K562 (cell line): ENCODE results near the gene RPS23. TPM values are rescaled to one million over a fixed set of nuclear protein-coding genes. Genes with fewer than 3 reads are reported as not detected.
"Not testable (repeated sequence)": the region's sequence is repeated elsewhere in the genome, so short reads cannot be mapped to it uniquely, and the experiment has no call there.

Experiments used
- ATAC-seq: fragments of 200-7000 bp; cut with Tn5 transposase; 3 replicates; pipeline ENCODE4 v1.9.1; 2020; ENCODE audit warnings: moderate library complexity
- BruUV-seq: library from RNA; stranded (reverse); fragments of 400-500 nt; replicated peaks from 2 replicates; lab custom pipeline; 2021; lab: Mats Ljungman, UMichigan
- CTCF ChIA-PET: fragments of 300-600 bp; formaldehyde crosslinking; extraction: SDS; loops from one replicate; lab custom pipeline; 2021; ENCODE audit warnings: low intra/inter-chr PET ratio; lab: Yijun Ruan, JAX
- POLR2A ChIA-PET: fragments of 300-600, 350-650 bp; sonication (Branson Sonifier 250); formaldehyde crosslinking; extraction: SDS; loops from one replicate; lab custom pipeline; 2021; ENCODE audit warnings: antibody characterized with exemption, inconsistent platforms; lab: Yijun Ruan, JAX
- DNase-seq, 4 experiments: peaks; one replicate each; pipeline versions ENCODE4 v3.0.0 to v3.0.0-alpha.2; 2011 to 2018; ENCODE audit warnings: low spot score in 3 of 4, mixed read lengths in 3 of 4; ENCODE audit errors: extremely low read depth in 1 of 4
- FAIRE-seq: peaks from 2 replicates; lab custom pipeline; 2011; peaks lifted over from hg19 to GRCh38; lab: Jason Lieb, UNC
- H2AFZ ChIP-seq: 2 replicates; pipeline ENCODE4 v1.6.0; 2011; ENCODE audit warnings: low read depth, low read length, control low read depth, inconsistent platforms
- H3K27ac ChIP-seq: fragments of 200-600 bp; 3 replicates; pipeline ENCODE4 v1.8.0; 2011; ENCODE audit warnings: low read depth, mild to moderate bottlenecking, control low read depth, inconsistent platforms, low read length, moderate library complexity, mixed read lengths; ENCODE audit errors: extremely low read depth
- H3K27me3 ChIP-seq, 2 experiments: fragments of 300-600 bp in 1 of 2; 2 replicates in 1 of 2; 3 replicates in 1 of 2; pipeline versions ENCODE4 v1.6.0 to v1.8.0; 2011; ENCODE audit warnings: inconsistent platforms in 2 of 2, low read length in 2 of 2, mild to moderate bottlenecking in 1 of 2, mixed read lengths in 1 of 2, moderate library complexity in 1 of 2; ENCODE audit not compliant: control insufficient read depth in 2 of 2, insufficient read depth in 2 of 2
- H3K36me3 ChIP-seq: fragments of 300-600 bp; 3 replicates; pipeline ENCODE4 v1.8.0; 2011; ENCODE audit warnings: mild to moderate bottlenecking, low read length, inconsistent platforms; ENCODE audit not compliant: control insufficient read depth, insufficient read depth
- H3K4me1 ChIP-seq, 2 experiments: fragments of 200-600 bp in 1 of 2; replicated peaks in 1 of 2; 2 replicates in 1 of 2; 3 replicates in 1 of 2; pipeline versions ENCODE4 v1.5.1 to v1.8.0; 2011; ENCODE audit warnings: inconsistent platforms in 2 of 2, low read length in 2 of 2, mild to moderate bottlenecking in 1 of 2, mixed read lengths in 1 of 2, moderate library complexity in 1 of 2; ENCODE audit not compliant: control insufficient read depth in 2 of 2, insufficient read depth in 2 of 2
- H3K4me2 ChIP-seq: 2 replicates; pipeline ENCODE4 v1.6.1; 2011; ENCODE audit warnings: low read length, control low read depth, inconsistent platforms, mixed read lengths; ENCODE audit not compliant: insufficient read depth
- H3K4me3 ChIP-seq: fragments of 200-600 bp; sonication (generic), shearing (Covaris generic); 2 replicates; pipeline ENCODE4 v1.5.1; 2016; ENCODE audit warnings: control low read depth, inconsistent platforms
- H3K79me2 ChIP-seq: fragments of 200-600 bp; 3 replicates; pipeline ENCODE4 v1.8.0; 2011; ENCODE audit warnings: low read length, inconsistent platforms; ENCODE audit not compliant: control insufficient read depth, insufficient read depth
- H3K9ac ChIP-seq, 2 experiments: 2 replicates each; pipeline versions ENCODE4 v1.6.0 to v1.6.1; 2011; ENCODE audit warnings: low read depth in 2 of 2, low read length in 2 of 2, control low read depth in 1 of 2, inconsistent platforms in 1 of 2, mild to moderate bottlenecking in 1 of 2, mixed read lengths in 1 of 2; ENCODE audit not compliant: insufficient read depth in 1 of 2
- H3K9me1 ChIP-seq: one replicate; pipeline ENCODE4 v1.6.0; 2011; ENCODE audit warnings: inconsistent platforms, mild to moderate bottlenecking, low read length, moderate library complexity; ENCODE audit not compliant: control insufficient read depth, insufficient read depth
- H3K9me3 ChIP-seq: replicated peaks from 2 replicates; pipeline ENCODE4 v1.5.1; 2011; ENCODE audit warnings: low read depth, low read length, inconsistent platforms; ENCODE audit not compliant: control insufficient read depth, insufficient read depth
- H4K20me1 ChIP-seq: replicated peaks from 2 replicates; pipeline ENCODE4 v1.6.1; 2011; ENCODE audit warnings: low read length, inconsistent platforms, mixed read lengths; ENCODE audit not compliant: control insufficient read depth, insufficient read depth
- CBX3 ChIP-seq, 2 experiments: IDR thresholded peaks; 1 replicate in 1 of 2; 2 replicates in 1 of 2; pipeline ENCODE4 v1.6.1; 2012; ENCODE audit warnings: inconsistent platforms in 2 of 2, low read length in 2 of 2, borderline replicate concordance in 1 of 2, control low read depth in 1 of 2
- TRIM24 ChIP-seq, 2 experiments: fragments of 450-650 bp; IDR thresholded peaks; 2 replicates each; pipeline ENCODE4 v1.6.1; 2016
- TRIM28 ChIP-seq: fragments of 450-650 bp; IDR thresholded peaks from 2 replicates; pipeline ENCODE4 v1.6.1; 2017
- ZNF280A ChIP-seq: fragments of 450-650 bp; IDR thresholded peaks from 2 replicates; pipeline ENCODE4 v1.6.1; 2018; ENCODE audit warnings: mild to moderate bottlenecking, low read depth; ENCODE audit not compliant: partially characterized antibody
- WGBS: fragments of 100-300 bp; shearing (Covaris generic); methylation state at CpG from one replicate; pipeline ENCODE4 v1.1.6; 2016; ENCODE audit warnings: low coverage, mixed read lengths; ENCODE audit not compliant: insufficient coverage; ENCODE audit errors: missing lambda C conversion rate; 5-methylcytosine and 5-hydroxymethylcytosine counted together
- in situ Hi-C: fragments of 300-500 bp; cut with MboI; formaldehyde crosslinking; loops from 4 replicates; pipeline ENCODE4 v1.15.0; 2018; ENCODE audit warnings: inconsistent platforms, mixed read lengths
- intact Hi-C: fragments of 100-400 bp; cut with micrococcal nuclease; formaldehyde crosslinking; loops from 2 replicates; pipeline ENCODE4 v1.14.2; 2022
- polyA plus RNA-seq, 8 experiments: library from polyadenylated mRNA; depleted of rRNA in 4 of 8; stranded (reverse) in 5 of 8; unstranded in 3 of 8; fragments of >200 nt; fragmentation: Nextera tagmentation in 2 of 8; fragmentation: Illumina TruSeq in 1 of 8; extraction: Ambion mirVana in 2 of 8; extraction: Trizol in 1 of 8; gene quantifications; 2 replicates each; pipeline versions ENCODE4 v1.2.1 to v1.2.3, GENCODE V29; 2011 to 2014; ENCODE audit warnings: inconsistent platforms in 1 of 8, missing spikeins in 1 of 8
- total RNA-seq, 7 experiments: library from RNA; depleted of rRNA in 6 of 7; stranded (reverse); fragments of >200 nt in 6 of 7; fragmentation: Illumina TruSeq in 2 of 7; extraction: Trizol in 2 of 7; gene quantifications; 2 replicates each; pipeline versions ENCODE4 v1.2.1 to v1.2.3, GENCODE V29; 2011 to 2021; ENCODE audit warnings: low replicate concordance in 1 of 7

The RPS23 gene
- total and polyA plus RNA-seq, 9 of the 15 experiments (the other 6 are each of a cell fraction or from before 2014, with no cell fraction given): 3,252 to 10,689 (median 6,302) TPM

DNA sequence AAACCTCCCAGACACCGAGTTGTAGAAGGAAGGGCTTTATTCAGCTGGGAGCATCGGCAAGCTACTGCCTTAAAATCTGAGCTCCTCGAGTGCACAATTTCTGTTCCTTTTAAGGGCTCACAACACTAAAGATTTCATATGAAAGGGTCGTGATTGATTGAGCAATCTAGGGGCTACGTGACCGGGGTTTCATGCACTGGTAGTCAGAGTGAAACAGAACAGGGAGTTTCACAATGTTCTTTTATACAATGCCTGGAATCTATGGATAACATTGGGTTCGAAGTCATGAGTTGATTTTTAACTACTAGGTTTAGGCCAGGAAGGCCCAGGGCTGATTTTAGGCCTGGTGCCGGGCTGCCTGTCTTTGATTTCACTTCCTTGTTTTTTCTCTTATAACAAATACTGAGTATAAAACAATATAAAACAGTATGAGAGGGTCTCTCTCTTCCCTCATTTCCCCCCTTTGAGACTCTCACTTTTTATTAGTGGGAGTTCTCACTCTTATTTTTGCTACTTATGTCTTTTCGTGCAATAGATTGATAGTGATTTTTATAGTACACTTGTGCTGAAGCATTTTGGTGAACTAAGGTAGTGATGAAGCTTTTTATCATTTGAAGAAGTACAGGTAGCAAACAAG is 10.7 kb downstream of the RPS23 start:
- BruUV-seq, H3K4me3 ChIP-seq, H3K79me2 ChIP-seq, H3K9me3 ChIP-seq, H3K9me1 ChIP-seq, H3K4me2 ChIP-seq, H3K27ac ChIP-seq, in situ Hi-C loops, H3K27me3 ChIP-seq, H3K4me1 ChIP-seq, ATAC-seq, H2AFZ ChIP-seq, FAIRE-seq, H3K9ac ChIP-seq, DNase-seq, intact Hi-C loops, H3K36me3 ChIP-seq, CTCF ChIA-PET, H4K20me1 ChIP-seq: not testable (repeated sequence)
- TF ChIP-seq TRIM24 (IDR thresholded peaks at IDR 0.05): 0 out of 4 replicates have a peak, but pooled peaks of 1 of the 2 experiments have one; percentile 14
- TF ChIP-seq ZNF280A: peak; percentile 51
- 0 out of 3 replicates have a peak, but pooled peaks of 1 of the 2 experiments have one; percentile 24 for TF ChIP-seq CBX3 (IDR thresholded peaks at IDR 0.05; ENCODE audit: borderline replicate concordance in 1 of 2, low read length in 2 of 2)
- TF ChIP-seq TRIM28: peak; percentile 83
- 69% methylated on average over 8 of the region's 9 CpGs for WGBS
- POLR2A ChIA-PET: interaction anchor here (0.6 kb wide), 1 partner anchor 489 kb away, joined by 3 read pairs; no protein-coding TSS in a partner anchor
